BJ (cell line): ENCODE measurements around the gene LDB2. TPM values are rescaled to one million over a fixed set of nuclear protein-coding genes. Genes with fewer than 3 reads are reported as not detected.

Source experiments
- CTCF ChIA-PET: fragments of 350-600 bp; formaldehyde crosslinking; extraction: SDS; loops from one replicate; lab custom pipeline; 2021; ENCODE audit warnings: antibody characterized with exemption, inconsistent platforms; lab: Yijun Ruan, JAX
- POLR2A ChIA-PET: fragments of 300-600 bp; sonication (Branson Sonifier 250); formaldehyde crosslinking; extraction: SDS; loops from one replicate; lab custom pipeline; 2021; ENCODE audit warnings: antibody characterized with exemption; lab: Charles Lee
- DNase-seq: peaks from one replicate; pipeline ENCODE4 v3.0.0-alpha.2; 2011; ENCODE audit warnings: low read depth
- H3K27me3 ChIP-seq: 2 replicates; pipeline ENCODE4 v1.6.0; 2011; ENCODE audit warnings: low read length; ENCODE audit not compliant: control insufficient read depth, insufficient read depth
- H3K36me3 ChIP-seq: 2 replicates; pipeline ENCODE4 v1.5.1; 2011; ENCODE audit warnings: low read length; ENCODE audit not compliant: control insufficient read depth, insufficient read depth
- H3K4me3 ChIP-seq: 2 replicates; pipeline ENCODE4 v1.5.1; 2011; ENCODE audit warnings: low read depth, mild to moderate bottlenecking, control low read depth, low read length
- polyA plus RNA-seq: library from polyadenylated mRNA; depleted of rRNA; stranded (reverse); fragments of >200 nt; gene quantifications from 2 replicates; pipeline ENCODE4 v1.2.3, GENCODE V29; 2011
- TF ChIP-seq, protein P1 (sequence below): IDR thresholded peaks from 2 replicates; pipeline ENCODE4 v1.5.1; 2011; ENCODE audit warnings: low read depth, mild to moderate bottlenecking, control low read depth, inconsistent platforms, low read length, moderate library complexity; ENCODE audit not compliant: insufficient read depth

Gene LDB2
- polyA plus RNA-seq, 1 experiment: 79.7 TPM

GRCh38 chr4:16521156-16521915, 377.1 kb downstream of the LDB2 start:
- DNase-seq: no peak
- Histone ChIP-seq H3K4me3 (no peak overlapping the region), H3K36me3 (no peaks in the 10 kb centered on the region), H3K27me3 (no peaks in the 10 kb centered on the region)
- POLR2A ChIA-PET: no interaction called here
- CTCF ChIA-PET: interaction anchor here (1.2 kb wide), 1 partner anchor 12 kb away, joined by 3 read pairs; no protein-coding TSS in a partner anchor
- TF ChIP-seq, protein P1, sequence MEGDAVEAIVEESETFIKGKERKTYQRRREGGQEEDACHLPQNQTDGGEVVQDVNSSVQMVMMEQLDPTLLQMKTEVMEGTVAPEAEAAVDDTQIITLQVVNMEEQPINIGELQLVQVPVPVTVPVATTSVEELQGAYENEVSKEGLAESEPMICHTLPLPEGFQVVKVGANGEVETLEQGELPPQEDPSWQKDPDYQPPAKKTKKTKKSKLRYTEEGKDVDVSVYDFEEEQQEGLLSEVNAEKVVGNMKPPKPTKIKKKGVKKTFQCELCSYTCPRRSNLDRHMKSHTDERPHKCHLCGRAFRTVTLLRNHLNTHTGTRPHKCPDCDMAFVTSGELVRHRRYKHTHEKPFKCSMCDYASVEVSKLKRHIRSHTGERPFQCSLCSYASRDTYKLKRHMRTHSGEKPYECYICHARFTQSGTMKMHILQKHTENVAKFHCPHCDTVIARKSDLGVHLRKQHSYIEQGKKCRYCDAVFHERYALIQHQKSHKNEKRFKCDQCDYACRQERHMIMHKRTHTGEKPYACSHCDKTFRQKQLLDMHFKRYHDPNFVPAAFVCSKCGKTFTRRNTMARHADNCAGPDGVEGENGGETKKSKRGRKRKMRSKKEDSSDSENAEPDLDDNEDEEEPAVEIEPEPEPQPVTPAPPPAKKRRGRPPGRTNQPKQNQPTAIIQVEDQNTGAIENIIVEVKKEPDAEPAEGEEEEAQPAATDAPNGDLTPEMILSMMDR: no peak

- Histone ChIP-seq H3K4me3 (no peak overlapping the region), H3K27me3 (no peaks in the 10 kb centered on the region), H3K36me3 (no peaks in the 10 kb centered on the region)
- TF ChIP-seq, protein P1: peak; percentile 67
- CTCF ChIA-PET: interaction anchor here (0.7 to 3.3 kb wide), 7 partner anchors 11 to 807 kb away, joined by 3 to 12 read pairs (median 3); no protein-coding TSS in a partner anchor
- POLR2A ChIA-PET: no interaction called here
- no peak for DNase-seq
These were observed 381.5 kb downstream of the LDB2 start for GRCh38 chr4:16516796-16517439.

DNA sequence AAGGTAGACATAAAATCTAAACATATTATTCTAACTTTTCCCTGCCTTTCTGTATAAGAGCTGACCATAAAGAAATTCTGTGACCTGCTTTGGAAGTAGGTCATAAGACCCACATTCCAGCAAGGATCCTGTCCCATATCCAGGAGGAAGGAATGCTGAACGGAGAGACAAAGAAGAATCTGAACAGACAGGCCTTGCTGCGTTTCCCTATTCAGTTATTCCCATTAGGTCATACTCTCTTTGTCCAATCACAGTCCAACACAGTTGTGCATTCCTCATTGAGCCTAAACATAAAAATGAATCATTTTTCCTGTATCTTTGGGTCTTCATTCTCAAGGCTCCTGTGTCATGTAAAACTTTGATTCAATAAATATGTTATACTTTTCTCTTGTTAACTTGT, 384.6 kb downstream of the LDB2 start:
- Histone ChIP-seq H3K36me3 (no peaks in the 10 kb centered on the region), H3K4me3 (no peak overlapping the region), H3K27me3 (no peaks in the 10 kb centered on the region)
- POLR2A ChIA-PET: no interaction called here
- CTCF ChIA-PET: no interaction called here
- no peak for DNase-seq
- TF ChIP-seq, protein P1: no peak

DNA sequence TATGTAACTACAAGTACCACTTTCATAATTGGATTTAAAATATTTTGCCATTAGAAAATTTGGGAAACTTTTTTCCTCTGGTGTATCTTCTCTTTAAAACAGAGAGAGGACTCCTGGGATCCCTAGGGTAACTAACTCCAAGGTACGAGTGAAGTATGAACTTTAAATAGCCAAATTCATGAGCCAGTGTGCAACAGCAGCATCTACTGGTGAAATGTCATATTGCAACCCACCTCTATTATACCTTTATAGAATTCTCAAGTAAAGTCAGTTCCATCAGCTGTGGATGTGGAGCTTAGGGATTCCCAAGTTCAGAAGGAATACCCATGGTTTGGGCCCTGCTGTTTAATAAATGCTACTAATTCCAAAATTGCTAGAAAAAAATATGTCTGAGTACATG, 389.5 kb downstream of the LDB2 start:
- Histone ChIP-seq H3K36me3 (no peaks in the 10 kb centered on the region), H3K4me3 (no peak overlapping the region), H3K27me3 (no peaks in the 10 kb centered on the region)
- no peak for DNase-seq
- ChIA-PET CTCF (interaction anchor here (1.2 to 1.5 kb wide), 2 partner anchors 10 to 244 kb away, joined by 3 to 4 read pairs; no protein-coding TSS in a partner anchor), POLR2A (no interaction called here)
- TF ChIP-seq, protein P1: peak; percentile 32

DNA sequence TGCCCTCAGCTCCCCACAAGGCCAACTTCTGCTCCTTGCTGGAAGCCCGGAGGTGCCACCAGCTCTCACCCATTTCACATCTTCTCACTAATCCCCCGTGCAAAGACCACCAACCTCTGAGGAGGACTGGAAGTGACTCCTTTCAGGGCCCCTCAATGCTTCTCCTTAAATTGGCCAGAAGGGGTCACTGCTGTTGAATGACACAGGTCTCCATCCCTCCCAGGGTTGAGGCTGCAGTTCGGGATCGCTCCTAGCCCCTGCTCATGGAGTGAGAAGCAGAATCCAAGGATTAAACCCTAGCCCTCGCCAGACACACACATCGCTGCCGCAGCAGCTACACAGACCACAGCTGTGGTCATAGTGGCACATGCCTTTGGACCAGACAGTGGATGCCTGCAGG, 392.7 kb downstream of the LDB2 start:
- no peak for DNase-seq
- CTCF ChIA-PET: interaction anchor here (0.6 to 2.4 kb wide), 4 partner anchors 10 to 351 kb away, joined by 3 to 12 read pairs (median 3); no protein-coding TSS in a partner anchor
- TF ChIP-seq, protein P1: peak; percentile 34; the same call in 1 of the 2 replicates
- POLR2A ChIA-PET: no interaction called here
- Histone ChIP-seq H3K27me3 (no peaks in the 10 kb centered on the region), H3K4me3 (no peak overlapping the region), H3K36me3 (no peaks in the 10 kb centered on the region)
